Vagina (tissue), 2 donors: ENCODE results near the gene PNPLA2. TPM values are rescaled to one million over a fixed set of nuclear protein-coding genes. Genes with fewer than 3 reads are reported as not detected.

Experiments
- DNase-seq, 2 donors: peaks; one replicate each; pipeline ENCODE4 v3.0.0-alpha.2; 2017; ENCODE audit errors: extremely low spot score in 2 of 2
- H3K27ac ChIP-seq: fragments of 200-600 bp; sonication (generic); one replicate; pipeline ENCODE4 v1.5.1; 2019
- H3K27me3 ChIP-seq: fragments of 200-600 bp; sonication (generic); one replicate; pipeline ENCODE4 v1.5.1; 2019
- H3K36me3 ChIP-seq, 2 donors: fragments of 200-600 bp; sonication (generic); one replicate each; pipeline ENCODE4 v1.5.1; 2017 to 2019
- H3K4me1 ChIP-seq: fragments of 200-600 bp; sonication (generic); one replicate; pipeline ENCODE4 v1.5.1; 2019
- H3K4me3 ChIP-seq, 2 donors: fragments of 200-600 bp; sonication (generic); 1 replicate in 1 of 2; 2 replicates in 1 of 2; pipeline ENCODE4 v1.5.1; 2016 to 2019
- H3K9me3 ChIP-seq: fragments of 200-600 bp; sonication (generic); one replicate; pipeline ENCODE4 v1.5.1; 2019
- POLR2A ChIP-seq, 2 donors: fragments of 450-650 bp; IDR thresholded peaks; one replicate each; pipeline ENCODE4 v1.6.1; 2017; ENCODE audit warnings: antibody characterized with exemption in 2 of 2, mild to moderate bottlenecking in 2 of 2, moderate library complexity in 2 of 2
- POLR2AphosphoS5 ChIP-seq, 2 donors: sonication (generic); formaldehyde crosslinking; IDR thresholded peaks; one replicate each; pipeline ENCODE4 v1.9.0; 2017; ENCODE audit warnings: antibody characterized with exemption in 2 of 2, mild to moderate bottlenecking in 2 of 2, low read depth in 1 of 2; ENCODE audit not compliant: insufficient read depth in 1 of 2
- intact Hi-C: fragments of 100-400 bp; cut with DNase I; formaldehyde crosslinking; loops from one replicate; pipeline ENCODE4 v1.15.1; 2023
- total RNA-seq: library from RNA; depleted of rRNA; stranded (reverse); fragments of >200 nt; gene quantifications from one replicate; pipeline ENCODE4 v1.2.3, GENCODE V29; 2016
- TF ChIP-seq, protein P1 (sequence below), 3 experiments: fragments of 450-650 bp in 2 of 3; fragments of 200-600 bp in 1 of 3; sonication (generic) in 1 of 3; IDR thresholded peaks; one replicate each; pipeline ENCODE4 v1.5.1; 2017 to 2019; ENCODE audit warnings: antibody characterized with exemption in 3 of 3, mild to moderate bottlenecking in 2 of 3, moderate library complexity in 2 of 3

PNPLA2 gene
- total RNA-seq, 1 donor from 2014 or later = 103 TPM

DNA sequence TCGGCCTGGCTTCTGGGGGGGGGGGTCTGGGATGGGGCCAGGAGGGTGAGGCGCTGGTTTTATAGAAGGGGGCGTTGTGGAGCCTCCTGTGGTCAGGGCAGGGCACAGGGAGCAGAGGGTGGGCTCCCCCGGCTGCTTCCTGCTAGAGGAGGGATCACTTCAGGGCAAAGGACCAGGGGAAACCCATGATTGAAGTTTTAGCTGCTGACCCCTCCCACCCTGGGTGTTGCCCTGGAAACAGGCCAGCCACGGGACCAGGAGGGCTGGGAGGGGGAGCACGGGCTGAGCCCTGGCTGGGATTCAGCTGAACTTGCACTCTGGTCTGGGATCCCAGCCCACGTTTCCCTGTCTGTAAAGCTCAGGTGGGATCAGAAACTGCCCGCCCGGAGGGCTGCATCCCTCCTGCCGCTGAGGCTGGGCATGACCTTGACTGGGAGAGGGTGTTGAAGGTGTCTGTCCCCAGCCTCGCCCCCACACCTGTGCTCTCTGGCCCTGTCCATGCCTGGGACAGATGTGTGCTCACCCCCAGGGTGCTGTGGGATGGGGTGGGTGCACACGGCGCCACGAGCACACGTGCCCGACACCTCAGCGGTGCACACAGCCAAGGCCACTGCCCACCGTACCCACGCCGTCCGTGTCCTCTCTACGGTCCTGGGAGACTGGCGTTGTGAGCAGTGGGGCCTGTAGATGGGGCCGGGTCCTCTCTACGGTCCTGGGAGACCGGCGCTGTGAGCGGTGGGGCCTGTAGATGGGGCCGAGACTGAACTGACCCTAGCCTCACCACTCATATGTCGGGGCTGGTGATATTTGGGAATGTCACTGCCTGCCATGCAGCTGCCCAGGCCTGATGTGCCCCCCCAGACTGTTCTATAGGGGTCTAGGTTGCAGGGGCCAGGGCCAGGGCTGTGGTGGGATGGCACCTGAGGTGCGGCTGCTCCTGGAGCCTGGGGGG lies 26.3 kb downstream of the PNPLA2 start:
- no peaks in the 10 kb centered on the region for H3K27me3 ChIP-seq
- peaks cover 0 to 13% of the 10 kb centered on the region in 2 donors for H3K36me3 ChIP-seq
- peak in 1 of 2 donors; percentile 97 for DNase-seq
- peak overlapping the region; percentile 86 for H3K27ac ChIP-seq
- TF ChIP-seq, protein P1, sequence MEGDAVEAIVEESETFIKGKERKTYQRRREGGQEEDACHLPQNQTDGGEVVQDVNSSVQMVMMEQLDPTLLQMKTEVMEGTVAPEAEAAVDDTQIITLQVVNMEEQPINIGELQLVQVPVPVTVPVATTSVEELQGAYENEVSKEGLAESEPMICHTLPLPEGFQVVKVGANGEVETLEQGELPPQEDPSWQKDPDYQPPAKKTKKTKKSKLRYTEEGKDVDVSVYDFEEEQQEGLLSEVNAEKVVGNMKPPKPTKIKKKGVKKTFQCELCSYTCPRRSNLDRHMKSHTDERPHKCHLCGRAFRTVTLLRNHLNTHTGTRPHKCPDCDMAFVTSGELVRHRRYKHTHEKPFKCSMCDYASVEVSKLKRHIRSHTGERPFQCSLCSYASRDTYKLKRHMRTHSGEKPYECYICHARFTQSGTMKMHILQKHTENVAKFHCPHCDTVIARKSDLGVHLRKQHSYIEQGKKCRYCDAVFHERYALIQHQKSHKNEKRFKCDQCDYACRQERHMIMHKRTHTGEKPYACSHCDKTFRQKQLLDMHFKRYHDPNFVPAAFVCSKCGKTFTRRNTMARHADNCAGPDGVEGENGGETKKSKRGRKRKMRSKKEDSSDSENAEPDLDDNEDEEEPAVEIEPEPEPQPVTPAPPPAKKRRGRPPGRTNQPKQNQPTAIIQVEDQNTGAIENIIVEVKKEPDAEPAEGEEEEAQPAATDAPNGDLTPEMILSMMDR (IDR thresholded peaks at IDR 0.05) = no peak
- peak; percentile 74 to 77 for TF ChIP-seq POLR2AphosphoS5 (IDR thresholded peaks at IDR 0.05; ENCODE audit: insufficient read depth in 1 of 2, low read depth in 1 of 2)
- H3K4me1 ChIP-seq = peaks cover 86% of the 10 kb centered on the region
- no peaks in the 10 kb centered on the region for H3K9me3 ChIP-seq
- intact Hi-C loops = loop anchor here (5.0 kb wide), 1 partner anchor 38 kb away; the partner anchor contains the start of genes PIDD1 and RPLP2
- peak overlapping the region; percentile 82 to 99 for H3K4me3 ChIP-seq

- no peak for TF ChIP-seq POLR2A (IDR thresholded peaks at IDR 0.05)
- TF ChIP-seq POLR2AphosphoS5 (IDR thresholded peaks at IDR 0.05; ENCODE audit: insufficient read depth in 1 of 2, low read depth in 1 of 2) = no peak
- TF ChIP-seq, protein P1 (IDR thresholded peaks at IDR 0.05) = no peak
- Histone ChIP-seq H3K27me3 (no peaks in the 10 kb centered on the region), H3K9me3 (no peaks in the 10 kb centered on the region), H3K4me3 (peak overlapping the region in 1 of 2 donors; percentile 99), H3K36me3 (peaks cover 0 to 3% of the 10 kb centered on the region in 2 donors), H3K4me1 (peaks cover 86% of the 10 kb centered on the region), H3K27ac (peak overlapping the region; percentile 86)
- intact Hi-C loops = no loop called here
- no peak for DNase-seq
Measured at GRCh38 chr11:845872-846495, 27.3 kb downstream of the PNPLA2 start.

GRCh38 chr11:846496-847098 lies 27.9 kb downstream of the PNPLA2 start:
- intact Hi-C loops = no loop called here
- Histone ChIP-seq H3K4me1 (peaks cover 81% of the 10 kb centered on the region), H3K27ac (peak overlapping the region; percentile 86)

GRCh38 chr11:847876-848275 lies 29.2 kb downstream of the PNPLA2 start:
- H3K27me3 ChIP-seq = no peaks in the 10 kb centered on the region
- no peaks in the 10 kb centered on the region for H3K9me3 ChIP-seq
- TF ChIP-seq, protein P1 (IDR thresholded peaks at IDR 0.05) = no peak
- TF ChIP-seq POLR2A (IDR thresholded peaks at IDR 0.05) (no peak), POLR2AphosphoS5 (IDR thresholded peaks at IDR 0.05; ENCODE audit: insufficient read depth in 1 of 2, low read depth in 1 of 2) (no peak)
- no peaks in the 10 kb centered on the region for H3K36me3 ChIP-seq
- intact Hi-C loops = no loop called here
- H3K4me3 ChIP-seq = no peak overlapping the region
- H3K4me1 ChIP-seq = peaks cover 83% of the 10 kb centered on the region
- H3K27ac ChIP-seq = no peak overlapping the region
- DNase-seq = no peak

More at GRCh38 chr11:846496-847098, 27.9 kb downstream of the PNPLA2 start:
- H3K27me3 ChIP-seq = no peaks in the 10 kb centered on the region
- no peak for TF ChIP-seq POLR2A (IDR thresholded peaks at IDR 0.05)
- TF ChIP-seq POLR2AphosphoS5 (IDR thresholded peaks at IDR 0.05; ENCODE audit: insufficient read depth in 1 of 2, low read depth in 1 of 2) = no peak
- TF ChIP-seq, protein P1 (IDR thresholded peaks at IDR 0.05) = no peak
- no peak overlapping the region for H3K4me3 ChIP-seq
- H3K36me3 ChIP-seq = no peaks in the 10 kb centered on the region
- no peaks in the 10 kb centered on the region for H3K9me3 ChIP-seq
- no peak for DNase-seq
